Chondrocyte (in vitro differentiated cells): ENCODE measurements around the gene FGFR3. TPM values are rescaled to one million over a fixed set of nuclear protein-coding genes. Genes with fewer than 3 reads are reported as not detected.

ENCODE experiments used
- DNase-seq: peaks from one replicate; pipeline ENCODE4 v3.0.0; 2021; ENCODE audit warnings: mixed read lengths, low spot score
- H3K27ac Mint-ChIP-seq: one replicate; pipeline ENCODE4 v1.8.0; 2021; ENCODE audit warnings: mild to moderate bottlenecking, moderate library complexity, mixed read lengths; ENCODE audit not compliant: unreplicated experiment
- H3K27me3 Mint-ChIP-seq: 2 replicates; pipeline ENCODE4 v1.8.0; 2021; ENCODE audit warnings: low read depth, mixed read lengths
- H3K36me3 Mint-ChIP-seq: 2 replicates; pipeline ENCODE4 v1.8.0; 2021; ENCODE audit warnings: low read depth, mixed read lengths
- H3K4me1 Mint-ChIP-seq: 2 replicates; pipeline ENCODE4 v1.8.0; 2021; ENCODE audit warnings: low read depth, mild to moderate bottlenecking, mixed read lengths
- H3K4me3 Mint-ChIP-seq: one replicate; pipeline ENCODE4 v1.8.0; 2021; ENCODE audit warnings: mild to moderate bottlenecking, moderate library complexity, mixed read lengths; ENCODE audit not compliant: unreplicated experiment
- H3K9me3 Mint-ChIP-seq: 2 replicates; pipeline ENCODE4 v1.8.0; 2021; ENCODE audit warnings: low read depth, mixed read lengths
- total RNA-seq: library from RNA; stranded (reverse); gene quantifications from 3 replicates; pipeline ENCODE4 v1.2.1, GENCODE V29; 2021
- TF ChIP-seq, protein P1 (sequence below): fragments of 200-600 bp; sonication (generic); IDR thresholded peaks from 2 replicates; pipeline ENCODE4 v1.5.0; 2021; ENCODE audit warnings: antibody characterized with exemption, mild to moderate bottlenecking, moderate library complexity

Gene FGFR3
- total RNA-seq, 1 donor from 2014 or later: 1.3 TPM

- no peaks in the 10 kb centered on the region for H3K9me3 Mint-ChIP-seq
- peak overlapping the region; percentile 54 for H3K4me3 Mint-ChIP-seq
- no peaks in the 10 kb centered on the region for H3K36me3 Mint-ChIP-seq
- no peak overlapping the region for H3K27ac Mint-ChIP-seq
- no peaks in the 10 kb centered on the region for H3K4me1 Mint-ChIP-seq
- no peak for DNase-seq
- TF ChIP-seq, protein P1, sequence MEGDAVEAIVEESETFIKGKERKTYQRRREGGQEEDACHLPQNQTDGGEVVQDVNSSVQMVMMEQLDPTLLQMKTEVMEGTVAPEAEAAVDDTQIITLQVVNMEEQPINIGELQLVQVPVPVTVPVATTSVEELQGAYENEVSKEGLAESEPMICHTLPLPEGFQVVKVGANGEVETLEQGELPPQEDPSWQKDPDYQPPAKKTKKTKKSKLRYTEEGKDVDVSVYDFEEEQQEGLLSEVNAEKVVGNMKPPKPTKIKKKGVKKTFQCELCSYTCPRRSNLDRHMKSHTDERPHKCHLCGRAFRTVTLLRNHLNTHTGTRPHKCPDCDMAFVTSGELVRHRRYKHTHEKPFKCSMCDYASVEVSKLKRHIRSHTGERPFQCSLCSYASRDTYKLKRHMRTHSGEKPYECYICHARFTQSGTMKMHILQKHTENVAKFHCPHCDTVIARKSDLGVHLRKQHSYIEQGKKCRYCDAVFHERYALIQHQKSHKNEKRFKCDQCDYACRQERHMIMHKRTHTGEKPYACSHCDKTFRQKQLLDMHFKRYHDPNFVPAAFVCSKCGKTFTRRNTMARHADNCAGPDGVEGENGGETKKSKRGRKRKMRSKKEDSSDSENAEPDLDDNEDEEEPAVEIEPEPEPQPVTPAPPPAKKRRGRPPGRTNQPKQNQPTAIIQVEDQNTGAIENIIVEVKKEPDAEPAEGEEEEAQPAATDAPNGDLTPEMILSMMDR: peak; percentile 75
- no peaks in the 10 kb centered on the region for H3K27me3 Mint-ChIP-seq
These were observed 25.2 kb upstream of the FGFR3 start for GRCh38 chr4:1767770-1768366.

- H3K9me3 Mint-ChIP-seq: no peaks in the 10 kb centered on the region
- H3K27me3 Mint-ChIP-seq: no peaks in the 10 kb centered on the region
- no peaks in the 10 kb centered on the region for H3K4me1 Mint-ChIP-seq
- H3K36me3 Mint-ChIP-seq: no peaks in the 10 kb centered on the region
- H3K27ac Mint-ChIP-seq: no peak overlapping the region
- H3K4me3 Mint-ChIP-seq: peak overlapping the region; percentile 54
- DNase-seq: no peak
- TF ChIP-seq, protein P1: no peak
These were observed 24.6 kb upstream of the FGFR3 start for GRCh38 chr4:1768367-1769034.

- Mint-ChIP-seq H3K27me3 (no peaks in the 10 kb centered on the region), H3K27ac (no peak overlapping the region), H3K9me3 (no peaks in the 10 kb centered on the region), H3K4me1 (no peaks in the 10 kb centered on the region), H3K36me3 (no peaks in the 10 kb centered on the region), H3K4me3 (no peak overlapping the region)
- DNase-seq: no peak
- TF ChIP-seq, protein P1: no peak
These were observed 23.4 kb upstream of the FGFR3 start for GRCh38 chr4:1769692-1770091.

- no peaks in the 10 kb centered on the region for H3K36me3 Mint-ChIP-seq
- TF ChIP-seq, protein P1: no peak
- H3K4me1 Mint-ChIP-seq: no peaks in the 10 kb centered on the region
- no peak overlapping the region for H3K4me3 Mint-ChIP-seq
- no peaks in the 10 kb centered on the region for H3K27me3 Mint-ChIP-seq
- DNase-seq: no peak
- no peaks in the 10 kb centered on the region for H3K9me3 Mint-ChIP-seq
- H3K27ac Mint-ChIP-seq: no peak overlapping the region
These were observed 22.8 kb upstream of the FGFR3 start for GRCh38 chr4:1770245-1770644.

DNA sequence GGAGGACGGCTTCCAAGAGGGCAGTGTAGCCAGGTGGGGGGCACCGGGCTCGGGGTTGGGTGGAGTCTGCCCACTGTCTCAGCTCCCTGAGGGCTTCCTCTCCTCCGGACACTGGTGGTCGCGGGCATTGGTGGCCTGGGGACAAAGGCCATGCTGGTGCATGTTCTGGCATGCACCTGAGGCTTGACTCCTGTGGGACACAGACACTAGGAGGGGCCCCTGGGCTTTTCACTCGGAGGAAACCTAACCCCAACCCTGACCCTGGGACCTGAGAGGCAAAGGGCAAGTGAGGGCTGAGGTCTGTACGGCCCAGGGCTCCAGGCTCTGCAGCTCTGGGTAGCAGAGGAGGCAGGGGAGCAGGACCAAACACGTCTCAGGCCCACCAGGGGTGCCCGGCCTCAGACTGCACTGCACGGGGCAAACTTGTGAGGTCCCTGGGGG is 22.3 kb upstream of the FGFR3 start:
- Mint-ChIP-seq H3K4me3 (no peak overlapping the region), H3K36me3 (no peaks in the 10 kb centered on the region), H3K4me1 (no peaks in the 10 kb centered on the region), H3K9me3 (no peaks in the 10 kb centered on the region), H3K27me3 (no peaks in the 10 kb centered on the region), H3K27ac (no peak overlapping the region)
- no peak for DNase-seq
- TF ChIP-seq, protein P1: no peak
